Keratinocyte (primary cell): ENCODE results near the gene MAPRE3. TPM values are rescaled to one million over a fixed set of nuclear protein-coding genes. Genes with fewer than 3 reads are reported as not detected.

ENCODE experiments used
- DNase-seq: peaks from one replicate; pipeline ENCODE4 v3.0.0-alpha.2; 2011; ENCODE audit warnings: low read depth, missing footprints, low spot score
- FAIRE-seq: peaks from 2 replicates; lab custom pipeline; 2011; peaks lifted over from hg19 to GRCh38; lab: Jason Lieb, UNC
- H2AFZ ChIP-seq: 2 replicates; pipeline ENCODE4 v1.6.0; 2012; ENCODE audit warnings: low read length, control low read depth, inconsistent platforms; ENCODE audit not compliant: control insufficient read depth
- H3K27ac ChIP-seq: 2 replicates; pipeline ENCODE4 v1.5.1; 2011; ENCODE audit warnings: low read length; ENCODE audit not compliant: control insufficient read depth, insufficient read depth
- H3K27me3 ChIP-seq: 3 replicates; pipeline ENCODE4 v1.6.0; 2011; ENCODE audit warnings: low read length; ENCODE audit not compliant: control insufficient read depth, insufficient read depth; ENCODE audit errors: extremely low read depth
- H3K36me3 ChIP-seq, 2 experiments: 2 replicates in 1 of 2; 3 replicates in 1 of 2; pipeline ENCODE4 v1.5.1; 2011; ENCODE audit warnings: low read length in 2 of 2, mild to moderate bottlenecking in 1 of 2; ENCODE audit not compliant: control insufficient read depth in 2 of 2, insufficient read depth in 2 of 2; ENCODE audit errors: extremely low read depth in 1 of 2
- H3K4me1 ChIP-seq: 3 replicates; pipeline ENCODE4 v1.5.1; 2011; ENCODE audit warnings: low read length; ENCODE audit not compliant: control insufficient read depth, insufficient read depth; ENCODE audit errors: extremely low read depth
- H3K4me2 ChIP-seq: 3 replicates; pipeline ENCODE4 v1.6.0; 2011; ENCODE audit warnings: low read depth, low read length; ENCODE audit not compliant: control insufficient read depth, insufficient read depth; ENCODE audit errors: extremely low read depth
- H3K4me3 ChIP-seq, 3 experiments: fragments of 200-600 bp in 1 of 3; sonication (generic) in 1 of 3; 2 replicates in 2 of 3; 3 replicates in 1 of 3; pipeline ENCODE4 v1.5.1; 2011 to 2016; ENCODE audit warnings: low read length in 3 of 3, mild to moderate bottlenecking in 3 of 3, control low read depth in 2 of 3, inconsistent platforms in 1 of 3, low read depth in 1 of 3, mixed read lengths in 1 of 3, mixed run types in 1 of 3, moderate library complexity in 1 of 3; ENCODE audit not compliant: control insufficient read depth in 2 of 3, insufficient read depth in 2 of 3; ENCODE audit errors: extremely low read depth in 1 of 3
- H3K79me2 ChIP-seq: 2 replicates; pipeline ENCODE4 v1.6.0; 2012; ENCODE audit warnings: low read length; ENCODE audit not compliant: control insufficient read depth, insufficient read depth
- H3K9ac ChIP-seq: 3 replicates; pipeline ENCODE4 v1.6.0; 2011; ENCODE audit warnings: low read length; ENCODE audit not compliant: control insufficient read depth, insufficient read depth; ENCODE audit errors: extremely low read depth
- H3K9me1 ChIP-seq: 3 replicates; pipeline ENCODE4 v1.6.0; 2011; ENCODE audit warnings: low read length; ENCODE audit not compliant: control insufficient read depth, insufficient read depth; ENCODE audit errors: extremely low read depth
- H3K9me3 ChIP-seq: 2 replicates; pipeline ENCODE4 v1.5.1; 2012; ENCODE audit warnings: low read depth, low read length; ENCODE audit not compliant: control insufficient read depth
- H4K20me1 ChIP-seq: 3 replicates; pipeline ENCODE4 v1.6.0; 2011; ENCODE audit warnings: low read length; ENCODE audit not compliant: control insufficient read depth, insufficient read depth; ENCODE audit errors: extremely low read depth
- EZH2 ChIP-seq: IDR thresholded peaks from one replicate; pipeline ENCODE4 v1.6.1; 2012; ENCODE audit warnings: inconsistent platforms, mild to moderate bottlenecking, low read length, moderate library complexity
- dilution Hi-C: fragments of 300-500 bp; cut with MboI; formaldehyde crosslinking; loops from one replicate; pipeline ENCODE4 v1.7.0; 2020; ENCODE audit warnings: low sequenced_read_pairs; ENCODE audit not compliant: extremely low pct_ligation_motif_present
- polyA plus RNA-seq, 5 experiments: library from polyadenylated mRNA; depleted of rRNA in 3 of 5; stranded (reverse) in 3 of 5; stranded (forward) in 1 of 5; unstranded in 1 of 5; fragments of >200 nt; gene quantifications; 1 replicate in 1 of 5; 2 replicates in 3 of 5; 3 replicates in 1 of 5; pipeline versions ENCODE4 v1.2.1 to v1.2.3, GENCODE V29; 2011 to 2012; ENCODE audit warnings: missing spikeins in 2 of 5, low read depth in 1 of 5, low replicate concordance in 1 of 5
- TF ChIP-seq, protein P1 (sequence below), 3 experiments: IDR thresholded peaks in 1 of 3; conservative IDR thresholded peaks in 1 of 3; optimal IDR thresholded peaks in 1 of 3; 2 replicates in 2 of 3; 3 replicates in 1 of 3; pipeline versions ENCODE3 to v1.5.1; 2011; ENCODE audit warnings: low read length in 3 of 3, mild to moderate bottlenecking in 3 of 3, moderate library complexity in 2 of 3, control low read depth in 1 of 3, inconsistent platforms in 1 of 3; ENCODE audit not compliant: insufficient read depth in 2 of 3; ENCODE audit errors: extremely low read depth in 1 of 3

The MAPRE3 gene
- polyA plus RNA-seq, 1 donor (not counting 4 experiments of a cell fraction or from before 2014, with no cell fraction given), result 12.6 TPM

DNA sequence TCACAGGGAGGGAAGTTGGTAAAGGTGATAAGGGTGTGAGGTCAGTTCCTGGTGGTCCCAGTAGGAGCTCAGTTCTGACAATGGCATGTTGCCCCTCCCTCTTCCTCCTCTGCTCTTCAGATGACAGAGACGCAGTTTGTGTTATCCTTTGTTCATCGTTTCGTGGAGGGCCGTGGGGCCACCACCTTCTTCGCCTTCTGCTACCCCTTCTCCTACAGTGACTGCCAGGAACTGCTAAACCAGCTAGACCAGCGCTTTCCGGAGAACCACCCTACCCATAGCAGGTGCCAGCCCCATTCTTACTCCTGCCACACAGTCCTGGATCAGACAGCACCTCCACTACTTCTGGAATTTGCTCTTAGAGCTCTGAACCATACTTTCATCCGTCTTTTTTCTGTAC, 83.3 kb downstream of the MAPRE3 start:
- no peak for DNase-seq
- no peaks in the 10 kb centered on the region for H3K79me2 ChIP-seq
- FAIRE-seq, result no peak
- TF ChIP-seq, protein P1, sequence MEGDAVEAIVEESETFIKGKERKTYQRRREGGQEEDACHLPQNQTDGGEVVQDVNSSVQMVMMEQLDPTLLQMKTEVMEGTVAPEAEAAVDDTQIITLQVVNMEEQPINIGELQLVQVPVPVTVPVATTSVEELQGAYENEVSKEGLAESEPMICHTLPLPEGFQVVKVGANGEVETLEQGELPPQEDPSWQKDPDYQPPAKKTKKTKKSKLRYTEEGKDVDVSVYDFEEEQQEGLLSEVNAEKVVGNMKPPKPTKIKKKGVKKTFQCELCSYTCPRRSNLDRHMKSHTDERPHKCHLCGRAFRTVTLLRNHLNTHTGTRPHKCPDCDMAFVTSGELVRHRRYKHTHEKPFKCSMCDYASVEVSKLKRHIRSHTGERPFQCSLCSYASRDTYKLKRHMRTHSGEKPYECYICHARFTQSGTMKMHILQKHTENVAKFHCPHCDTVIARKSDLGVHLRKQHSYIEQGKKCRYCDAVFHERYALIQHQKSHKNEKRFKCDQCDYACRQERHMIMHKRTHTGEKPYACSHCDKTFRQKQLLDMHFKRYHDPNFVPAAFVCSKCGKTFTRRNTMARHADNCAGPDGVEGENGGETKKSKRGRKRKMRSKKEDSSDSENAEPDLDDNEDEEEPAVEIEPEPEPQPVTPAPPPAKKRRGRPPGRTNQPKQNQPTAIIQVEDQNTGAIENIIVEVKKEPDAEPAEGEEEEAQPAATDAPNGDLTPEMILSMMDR (optimal IDR thresholded peaks at IDR 0.05 in 1 of 3, IDR thresholded peaks at IDR 0.05 in 1 of 3, conservative IDR thresholded peaks at IDR 0.05 in 1 of 3; ENCODE audit: extremely low read depth in 1 of 3, insufficient read depth in 2 of 3, low read length in 3 of 3), result no peak
- TF ChIP-seq EZH2, result no peak
- H3K9me3 ChIP-seq, result no peaks in the 10 kb centered on the region
- no peak overlapping the region for H3K4me3 ChIP-seq
- H3K27ac ChIP-seq, result no peak overlapping the region
- no peaks in the 10 kb centered on the region for H4K20me1 ChIP-seq
- H3K9me1 ChIP-seq, result no peaks in the 10 kb centered on the region
- no peak overlapping the region for H2AFZ ChIP-seq
- no peak overlapping the region for H3K9ac ChIP-seq
- H3K4me1 ChIP-seq, result peaks cover 9% of the 10 kb centered on the region
- H3K27me3 ChIP-seq, result no peaks in the 10 kb centered on the region
- H3K4me2 ChIP-seq, result no peak overlapping the region
- dilution Hi-C loops, result no loop called here
- H3K36me3 ChIP-seq, result peaks cover 13 to 23% of the 10 kb centered on the region in 2 experiments

DNA sequence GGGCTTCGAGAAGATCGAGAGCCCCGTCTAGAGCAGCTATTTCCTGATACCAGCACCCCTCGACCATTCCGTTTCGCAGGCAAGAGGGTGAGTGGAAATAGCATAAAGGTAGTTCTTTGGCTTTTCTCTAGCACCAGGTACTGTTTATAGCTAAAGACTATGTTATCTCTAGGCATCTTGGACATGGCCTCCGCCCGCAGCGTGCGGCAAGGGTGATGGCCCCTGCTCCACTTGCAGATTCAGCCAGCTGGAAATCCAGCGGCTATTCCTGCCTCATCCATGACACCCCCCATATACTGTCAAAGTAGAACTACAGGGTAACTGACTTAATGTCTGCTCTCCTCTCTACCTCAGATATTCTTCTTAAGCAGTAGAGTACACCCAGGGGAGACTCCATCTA, 84.3 kb downstream of the MAPRE3 start:
- no peaks in the 10 kb centered on the region for H3K79me2 ChIP-seq
- no peak overlapping the region for H3K9ac ChIP-seq
- no peaks in the 10 kb centered on the region for H3K9me3 ChIP-seq
- no peak for FAIRE-seq
- H3K4me1 ChIP-seq, result peaks cover 5% of the 10 kb centered on the region
- no peaks in the 10 kb centered on the region for H3K27me3 ChIP-seq
- H3K4me3 ChIP-seq, result no peak overlapping the region
- no peak overlapping the region for H3K4me2 ChIP-seq
- dilution Hi-C loops, result no loop called here
- TF ChIP-seq, protein P1 (optimal IDR thresholded peaks at IDR 0.05 in 1 of 3, IDR thresholded peaks at IDR 0.05 in 1 of 3, conservative IDR thresholded peaks at IDR 0.05 in 1 of 3; ENCODE audit: extremely low read depth in 1 of 3, insufficient read depth in 2 of 3, low read length in 3 of 3), result no peak
- no peak for TF ChIP-seq EZH2
- H3K9me1 ChIP-seq, result no peaks in the 10 kb centered on the region
- DNase-seq, result no peak
- H4K20me1 ChIP-seq, result no peaks in the 10 kb centered on the region
- H3K36me3 ChIP-seq, result peaks cover 13 to 23% of the 10 kb centered on the region in 2 experiments
- no peak overlapping the region for H2AFZ ChIP-seq
- no peak overlapping the region for H3K27ac ChIP-seq
